T-helper 17 cell (primary cell): ENCODE measurements around the gene S100A5. TPM values are rescaled to one million over a fixed set of nuclear protein-coding genes. Genes with fewer than 3 reads are reported as not detected.
"Not testable (repeated sequence)": the region's sequence is repeated elsewhere in the genome, so short reads cannot be mapped to it uniquely, and the experiment has no call there.

Experiments
- ATAC-seq: fragments of 150-1000 bp; cut with Tn5 transposase; 2 replicates; pipeline ENCODE4 v1.10.0; 2021; ENCODE audit warnings: mild to moderate bottlenecking, moderate library complexity
- DNase-seq, 3 donors: peaks; one replicate each; pipeline versions ENCODE4 v3.0.0 to v3.0.0-alpha.2; 2020 to 2021
- H3K9me3 ChIP-seq: one replicate; pipeline ENCODE4 v1.7.0; 2013; ENCODE audit warnings: low read length, mild to moderate bottlenecking; ENCODE audit not compliant: control insufficient read depth, poor library complexity, severe bottlenecking
- H3K27ac Mint-ChIP-seq: one replicate; pipeline ENCODE4 v1.8.0; 2022; ENCODE audit warnings: mild to moderate bottlenecking, moderate library complexity, mixed read lengths
- H3K27me3 Mint-ChIP-seq: one replicate; pipeline ENCODE4 v1.8.0; 2022; ENCODE audit warnings: mixed read lengths
- H3K36me3 Mint-ChIP-seq: one replicate; pipeline ENCODE4 v1.8.0; 2022; ENCODE audit warnings: low read depth, mixed read lengths
- H3K4me1 Mint-ChIP-seq: one replicate; pipeline ENCODE4 v1.8.0; 2022; ENCODE audit warnings: mild to moderate bottlenecking, mixed read lengths
- H3K4me3 Mint-ChIP-seq: one replicate; pipeline ENCODE4 v1.8.0; 2022; ENCODE audit warnings: mild to moderate bottlenecking, moderate library complexity, mixed read lengths
- total RNA-seq, 4 donors: library from RNA in 2 of 4; stranded (reverse) in 2 of 4; gene quantifications; one replicate each; pipeline ENCODE4 v1.2.3 and lab custom pipeline; 2022 to 2026

S100A5 gene, protein sequence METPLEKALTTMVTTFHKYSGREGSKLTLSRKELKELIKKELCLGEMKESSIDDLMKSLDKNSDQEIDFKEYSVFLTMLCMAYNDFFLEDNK
- total RNA-seq (1 to 10 TPM in 1 of 2 donors, not detected in 1; 1.1 TPM), total RNA-seq (lab: John Stamatoyannopoulos, UW) (0.81 to 0.83 reads per million in 2 donors)

DNA sequence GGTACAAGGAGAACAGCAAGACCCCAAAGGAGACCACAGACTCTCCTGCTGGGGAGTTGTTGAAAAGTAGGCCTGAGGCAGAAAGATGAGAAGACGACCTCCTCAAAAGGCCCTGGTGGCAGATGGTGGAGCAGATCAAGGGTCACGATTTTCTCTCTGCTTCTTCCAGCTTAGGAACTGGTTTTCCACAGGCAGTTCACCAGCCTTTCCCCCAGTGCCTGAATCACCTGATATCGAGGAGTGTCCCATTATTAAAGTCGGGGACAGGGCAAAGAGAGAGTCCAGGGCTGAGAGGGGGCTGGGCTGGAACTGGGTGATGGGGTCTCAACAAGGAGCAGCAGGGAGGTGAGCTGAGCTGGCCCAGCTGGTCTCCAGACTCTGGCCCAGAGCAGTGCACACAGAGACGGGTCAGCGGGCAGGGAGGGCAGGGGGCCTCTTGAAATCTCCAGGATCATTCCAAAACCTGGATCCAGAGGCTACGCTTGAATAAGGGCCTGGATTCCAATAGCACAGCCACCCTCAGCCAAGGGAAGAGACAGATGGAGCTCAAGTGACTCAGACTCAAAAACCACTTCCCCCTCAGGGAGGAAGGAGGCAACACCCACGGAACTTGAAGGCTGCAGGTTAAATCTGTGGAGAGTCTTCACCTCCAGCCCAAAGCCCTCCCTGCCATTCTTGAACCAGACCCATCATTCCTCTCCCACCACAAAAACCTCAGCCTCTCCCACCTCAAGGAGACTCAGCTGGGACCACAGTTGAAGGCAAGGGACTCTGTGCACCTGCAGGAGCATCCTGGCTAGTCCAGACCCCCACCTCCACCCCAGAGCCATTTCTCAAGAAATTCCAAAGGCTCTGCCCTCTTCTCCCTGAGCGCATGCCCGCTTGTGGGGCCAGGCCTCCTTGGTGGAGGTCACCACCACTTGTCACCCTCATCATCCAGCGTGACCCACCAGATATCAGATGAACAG, at the start of gene S100A5:
Gene S100A5 (minus strand): TSS at position 541 of the 968 bp plus-strand sequence. CDS start 743 bp downstream, outside the sequence.
- H3K27me3 Mint-ChIP-seq = no peaks in the 10 kb centered on the region
- peak within 1 kb of the TSS; percentile 84 for H3K4me3 Mint-ChIP-seq
- H3K9me3 ChIP-seq = no peaks in the 10 kb centered on the region
- H3K4me1 Mint-ChIP-seq = peaks cover 70% of the 10 kb centered on the region
- H3K36me3 Mint-ChIP-seq = peaks cover 12% of the 10 kb centered on the region
- ATAC-seq = peak; percentile 37
- H3K27ac Mint-ChIP-seq = peak within 1 kb of the TSS; percentile 96
- peak in 2 of 3 donors; percentile 29 to 49 for DNase-seq

DNA sequence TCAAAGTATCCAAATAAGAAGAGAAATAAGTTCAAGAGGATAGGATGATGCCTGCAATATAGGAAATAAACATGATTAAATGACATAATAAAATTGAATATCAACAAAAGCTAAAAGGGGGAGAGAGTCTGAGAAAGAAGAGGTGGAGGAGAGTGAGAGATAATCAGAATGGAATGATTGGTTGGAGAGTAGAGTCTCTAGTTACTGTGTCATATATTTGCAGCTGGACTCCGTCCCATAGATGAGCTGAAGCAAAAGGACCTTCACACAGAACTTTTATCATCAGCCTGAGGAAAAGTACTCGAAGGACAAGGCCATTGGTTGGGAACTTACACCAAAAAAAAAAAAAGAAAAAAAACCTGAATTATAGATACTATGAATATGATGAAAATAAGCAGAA, 47.7 kb upstream of the S100A5 start:
- Mint-ChIP-seq H3K4me1 (no peaks in the 10 kb centered on the region), H3K27me3 (peaks cover 6% of the 10 kb centered on the region), H3K4me3 (no peak overlapping the region), H3K36me3 (no peaks in the 10 kb centered on the region), H3K27ac (no peak overlapping the region)
- ATAC-seq (no peak), DNase-seq (no peak)
- H3K9me3 ChIP-seq = no peaks in the 10 kb centered on the region

DNA sequence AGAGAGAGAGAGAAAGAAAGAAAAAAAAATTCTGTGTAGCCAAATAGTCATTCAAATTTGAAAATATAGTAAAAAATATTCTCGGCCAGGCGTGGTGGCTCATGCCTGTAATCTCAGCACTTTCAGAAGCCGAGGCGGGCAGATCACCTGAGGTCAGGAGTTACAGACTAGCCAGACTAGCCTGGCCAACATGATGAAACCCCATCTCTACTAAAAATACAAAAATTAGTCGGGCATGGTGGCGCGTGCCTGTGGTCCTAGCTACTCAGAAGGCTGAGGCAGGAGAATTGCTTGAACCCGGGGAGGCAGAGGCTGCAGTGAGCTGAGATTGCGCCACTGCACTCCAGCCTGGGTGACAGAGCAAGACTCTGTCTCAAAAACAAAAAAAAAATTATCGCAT, 47.3 kb upstream of the S100A5 start:
- not testable (repeated sequence) for H3K27me3 Mint-ChIP-seq, H3K4me1 Mint-ChIP-seq, H3K36me3 Mint-ChIP-seq, H3K9me3 ChIP-seq, DNase-seq, ATAC-seq, H3K4me3 Mint-ChIP-seq, H3K27ac Mint-ChIP-seq

DNA sequence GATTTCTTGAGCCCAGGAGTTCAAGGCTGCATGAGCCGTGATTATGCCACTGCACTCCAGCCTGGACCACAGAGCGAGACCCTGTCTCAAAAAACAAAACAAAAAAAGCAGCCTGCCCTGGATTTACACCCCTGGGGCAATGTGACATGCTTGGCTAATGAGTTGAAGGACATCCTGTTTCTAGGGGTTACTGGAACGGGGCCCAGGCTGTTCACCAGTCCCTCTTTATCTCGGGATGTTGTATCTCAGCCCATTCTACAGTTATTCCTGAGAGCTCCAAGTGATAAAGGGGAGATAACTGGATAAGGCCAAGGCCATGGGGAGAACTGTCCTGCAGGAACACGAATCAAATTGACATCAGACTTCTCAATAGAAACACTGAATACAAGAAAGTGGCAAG, 46.6 kb upstream of the S100A5 start:
- peaks cover 6% of the 10 kb centered on the region for H3K27me3 Mint-ChIP-seq
- no peaks in the 10 kb centered on the region for H3K36me3 Mint-ChIP-seq
- no peaks in the 10 kb centered on the region for H3K4me1 Mint-ChIP-seq
- H3K27ac Mint-ChIP-seq = no peak overlapping the region
- no peak for ATAC-seq
- no peaks in the 10 kb centered on the region for H3K9me3 ChIP-seq
- DNase-seq = no peak
- no peak overlapping the region for H3K4me3 Mint-ChIP-seq

DNA sequence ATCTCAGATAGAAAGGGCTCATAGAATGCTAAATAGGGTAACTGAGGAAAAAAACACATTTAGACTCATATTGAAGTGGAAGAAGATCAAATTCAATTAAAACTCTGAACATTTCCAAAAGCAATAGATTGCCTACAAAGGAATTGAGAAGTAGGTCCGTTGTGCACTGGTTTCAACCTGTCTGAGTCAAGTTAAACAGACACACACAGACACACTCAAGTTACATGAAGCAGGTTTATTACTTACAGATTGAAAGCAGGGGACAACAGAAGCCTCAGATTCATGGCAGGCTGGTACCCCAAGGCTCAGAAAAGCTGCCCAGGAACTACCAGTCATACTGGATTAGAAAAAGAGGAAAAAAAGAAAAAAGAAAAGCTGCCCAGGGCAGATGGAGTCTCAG, 45.6 kb upstream of the S100A5 start:
- no peak for ATAC-seq
- Mint-ChIP-seq H3K27me3 (peaks cover 6% of the 10 kb centered on the region), H3K4me3 (no peak overlapping the region), H3K4me1 (no peaks in the 10 kb centered on the region), H3K36me3 (no peaks in the 10 kb centered on the region), H3K27ac (peak overlapping the region; percentile 32)
- no peaks in the 10 kb centered on the region for H3K9me3 ChIP-seq
- DNase-seq = no peak

DNA sequence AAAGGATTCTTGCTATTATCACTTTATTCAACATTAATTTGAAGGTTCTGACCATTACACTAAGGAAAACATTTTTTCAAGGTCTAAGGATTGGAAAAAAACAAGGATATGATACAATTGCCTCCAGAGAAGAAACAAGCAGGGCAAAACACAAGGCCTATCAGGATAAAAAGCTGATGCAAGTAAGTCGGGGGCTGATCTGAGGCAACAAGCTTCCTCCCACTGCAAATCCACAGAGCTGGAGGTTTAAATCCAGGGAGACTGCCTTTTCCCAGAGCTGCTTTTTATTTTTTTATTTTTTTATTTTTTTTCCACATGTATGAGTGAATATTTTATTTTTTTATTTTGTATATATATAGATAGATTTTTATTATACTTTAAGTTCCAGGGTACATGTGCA, 44.3 kb upstream of the S100A5 start:
- DNase-seq = no peak
- Mint-ChIP-seq H3K4me1 (no peaks in the 10 kb centered on the region), H3K4me3 (no peak overlapping the region), H3K27me3 (peaks cover 6% of the 10 kb centered on the region), H3K27ac (no peak overlapping the region), H3K36me3 (no peaks in the 10 kb centered on the region)
- no peaks in the 10 kb centered on the region for H3K9me3 ChIP-seq
- no peak for ATAC-seq

DNA sequence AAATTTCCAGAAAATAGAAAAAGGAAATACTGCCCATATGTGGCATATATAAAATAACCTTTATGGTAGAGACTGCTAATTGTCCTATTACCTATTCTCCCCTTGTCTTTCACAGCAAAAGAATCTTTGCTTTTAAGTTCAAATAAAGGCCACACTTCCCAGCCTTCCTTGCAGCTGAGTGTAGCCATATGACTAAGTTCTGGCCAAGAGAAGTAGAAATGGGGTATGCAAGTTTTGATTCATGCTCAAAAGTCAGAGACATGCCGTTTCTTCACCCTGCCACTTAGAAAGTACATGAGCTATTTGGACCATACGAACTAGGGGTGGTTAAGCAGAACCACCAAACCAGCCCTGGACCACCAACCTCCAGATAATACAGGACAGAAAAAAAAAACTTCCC, 43.2 kb upstream of the S100A5 start:
- no peak overlapping the region for H3K27ac Mint-ChIP-seq
- no peaks in the 10 kb centered on the region for H3K9me3 ChIP-seq
- no peaks in the 10 kb centered on the region for H3K36me3 Mint-ChIP-seq
- peaks cover 12% of the 10 kb centered on the region for H3K27me3 Mint-ChIP-seq
- H3K4me3 Mint-ChIP-seq = no peak overlapping the region
- ATAC-seq = no peak
- DNase-seq = no peak
- H3K4me1 Mint-ChIP-seq = no peaks in the 10 kb centered on the region

DNA sequence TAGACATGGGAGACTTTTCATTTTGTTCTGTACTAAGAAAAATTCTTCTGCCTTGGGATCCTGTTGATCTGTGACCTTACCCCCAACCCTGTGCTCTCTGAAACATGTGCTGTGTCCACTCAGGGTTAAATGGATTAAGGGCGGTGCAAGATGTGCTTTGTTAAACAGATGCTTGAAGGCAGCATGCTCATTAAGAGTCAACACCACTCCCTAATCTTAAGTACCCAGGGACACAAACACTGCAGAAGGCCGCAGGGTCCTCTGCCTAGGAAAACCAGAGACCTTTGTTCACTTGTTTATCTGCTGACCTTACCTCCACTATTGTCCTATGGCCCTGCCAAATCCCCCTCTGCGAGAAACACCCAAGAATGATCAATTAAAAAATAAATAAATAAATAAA, 42.8 kb upstream of the S100A5 start:
- H3K4me3 Mint-ChIP-seq, ATAC-seq, H3K27ac Mint-ChIP-seq, H3K4me1 Mint-ChIP-seq, DNase-seq, H3K36me3 Mint-ChIP-seq, H3K9me3 ChIP-seq: not testable (repeated sequence)
- H3K27me3 Mint-ChIP-seq = peaks cover 16% of the 10 kb centered on the region

DNA sequence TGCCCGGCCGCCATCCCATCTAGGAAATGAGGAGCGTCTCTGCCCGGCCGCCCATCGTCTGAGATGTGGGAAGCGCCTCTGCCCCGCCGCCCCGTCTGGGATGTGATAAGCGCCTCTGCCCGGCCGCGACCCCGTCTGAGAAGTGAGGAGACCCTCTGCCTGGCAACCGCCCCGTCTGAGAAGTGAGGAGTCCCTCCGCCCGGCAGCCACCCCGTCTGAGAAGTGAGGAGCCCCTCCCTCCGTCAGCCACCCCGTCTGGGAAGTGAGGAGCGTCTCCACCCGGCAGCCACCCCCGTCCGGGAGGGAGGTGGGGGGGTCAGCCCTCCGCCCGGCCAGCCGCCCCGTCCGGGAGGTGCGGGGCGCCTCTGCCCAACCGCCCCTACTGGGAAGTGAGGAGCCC, 42.1 kb upstream of the S100A5 start:
- not testable (repeated sequence) for H3K36me3 Mint-ChIP-seq, DNase-seq, H3K9me3 ChIP-seq, H3K4me3 Mint-ChIP-seq, ATAC-seq, H3K27ac Mint-ChIP-seq, H3K4me1 Mint-ChIP-seq
- peaks cover 23% of the 10 kb centered on the region for H3K27me3 Mint-ChIP-seq

DNA sequence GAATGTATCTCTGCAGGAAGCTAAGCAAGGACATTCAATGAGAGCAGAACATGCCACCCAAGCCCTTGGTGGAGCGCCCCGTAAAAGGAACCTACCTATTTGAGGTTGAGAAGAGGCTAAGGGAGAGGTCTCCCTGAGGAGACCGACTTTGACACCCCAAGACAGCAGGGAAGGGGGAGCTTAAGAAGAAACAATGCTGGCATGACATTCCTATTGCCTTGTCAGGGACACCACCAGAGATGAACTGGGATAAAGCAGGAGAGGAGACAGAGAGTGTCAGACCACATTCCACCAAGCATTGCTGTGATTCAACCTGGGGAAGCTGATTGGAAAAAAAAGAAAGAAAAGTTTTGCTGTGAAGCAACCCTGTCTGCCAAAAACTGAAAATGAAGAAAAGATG, 38.2 kb upstream of the S100A5 start:
- no peak overlapping the region for H3K4me3 Mint-ChIP-seq
- no peak overlapping the region for H3K27ac Mint-ChIP-seq
- no peak for ATAC-seq
- H3K4me1 Mint-ChIP-seq = peaks cover 6% of the 10 kb centered on the region
- peaks cover 3% of the 10 kb centered on the region for H3K36me3 Mint-ChIP-seq
- DNase-seq = no peak
- H3K9me3 ChIP-seq = no peaks in the 10 kb centered on the region
- H3K27me3 Mint-ChIP-seq = peaks cover 23% of the 10 kb centered on the region

DNA sequence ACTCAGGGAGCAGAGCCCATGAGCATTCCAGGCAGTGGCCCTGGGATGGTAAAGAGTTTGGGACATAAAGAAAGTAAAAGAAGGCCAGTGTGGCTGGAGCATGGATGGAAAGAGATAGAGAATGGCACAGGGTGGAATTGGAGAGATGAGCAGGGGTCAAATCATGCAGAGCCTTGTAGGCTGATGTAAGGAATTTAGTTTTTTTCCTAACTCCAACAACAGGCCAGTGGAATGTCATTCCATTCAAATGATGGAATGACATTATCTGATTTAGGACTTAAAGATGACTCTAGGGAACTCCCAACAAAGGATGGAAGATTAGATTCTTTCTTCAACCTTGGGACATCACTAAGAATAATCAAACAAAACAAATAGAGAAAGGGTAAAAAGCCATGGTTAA, 37.8 kb upstream of the S100A5 start:
- Mint-ChIP-seq H3K27ac (no peak overlapping the region), H3K4me1 (peaks cover 6% of the 10 kb centered on the region), H3K27me3 (peaks cover 22% of the 10 kb centered on the region), H3K36me3 (peaks cover 3% of the 10 kb centered on the region), H3K4me3 (no peak overlapping the region)
- DNase-seq (no peak), ATAC-seq (no peak)
- no peaks in the 10 kb centered on the region for H3K9me3 ChIP-seq

DNA sequence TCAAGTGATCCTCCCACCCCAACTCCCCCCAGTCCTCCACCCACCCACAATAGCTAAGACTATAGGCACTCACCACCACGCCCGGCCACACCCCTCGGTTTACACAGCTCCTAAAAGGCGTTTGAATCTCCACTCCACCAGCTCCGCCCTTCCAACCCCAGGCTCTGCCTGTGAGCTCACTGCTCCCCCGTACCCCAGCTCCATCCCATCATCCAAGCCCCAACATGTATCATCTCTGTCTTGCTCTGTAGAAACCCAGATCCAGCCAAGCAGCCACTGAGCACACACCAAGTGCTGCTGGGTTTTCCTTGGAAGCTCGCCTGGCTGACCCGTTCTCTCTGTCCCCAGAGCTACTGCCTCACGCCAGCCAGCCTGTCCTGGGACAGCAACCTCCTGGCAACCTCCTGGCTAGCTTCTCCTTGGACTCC, 36.9 kb upstream of the S100A5 start:
- peaks cover 12% of the 10 kb centered on the region for H3K4me1 Mint-ChIP-seq
- peaks cover 3% of the 10 kb centered on the region for H3K36me3 Mint-ChIP-seq
- no peak overlapping the region for H3K27ac Mint-ChIP-seq
- DNase-seq (no peak), ATAC-seq (no peak)
- no peak overlapping the region for H3K4me3 Mint-ChIP-seq
- H3K27me3 Mint-ChIP-seq = peaks cover 22% of the 10 kb centered on the region
- no peaks in the 10 kb centered on the region for H3K9me3 ChIP-seq

DNA sequence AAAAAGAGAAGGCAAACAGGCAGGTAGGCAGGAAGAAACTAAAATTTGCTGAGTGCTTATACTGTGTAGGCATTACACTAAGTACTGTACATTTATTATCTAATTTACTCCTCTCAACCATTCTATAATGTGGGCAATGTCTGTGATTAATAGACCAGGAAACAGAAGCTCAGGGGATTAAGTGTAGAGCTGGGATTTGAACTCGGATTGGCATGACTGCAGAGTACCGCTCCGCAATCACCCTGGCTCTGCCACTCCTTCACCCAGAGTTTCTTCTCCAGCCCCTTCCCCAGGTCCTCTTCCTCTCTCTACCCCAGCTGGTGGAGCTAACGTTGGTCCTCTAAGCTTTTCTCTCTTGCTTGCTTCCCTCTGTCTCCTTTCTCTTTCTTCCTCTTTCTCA, 36.4 kb upstream of the S100A5 start:
- no peak for DNase-seq
- H3K27me3 Mint-ChIP-seq = peaks cover 22% of the 10 kb centered on the region
- peaks cover 3% of the 10 kb centered on the region for H3K36me3 Mint-ChIP-seq
- no peak overlapping the region for H3K4me3 Mint-ChIP-seq
- peaks cover 13% of the 10 kb centered on the region for H3K4me1 Mint-ChIP-seq
- no peaks in the 10 kb centered on the region for H3K9me3 ChIP-seq
- no peak for ATAC-seq
- H3K27ac Mint-ChIP-seq = peak overlapping the region; percentile 54
